ENCODE results near the gene ARID1A.

DNA sequence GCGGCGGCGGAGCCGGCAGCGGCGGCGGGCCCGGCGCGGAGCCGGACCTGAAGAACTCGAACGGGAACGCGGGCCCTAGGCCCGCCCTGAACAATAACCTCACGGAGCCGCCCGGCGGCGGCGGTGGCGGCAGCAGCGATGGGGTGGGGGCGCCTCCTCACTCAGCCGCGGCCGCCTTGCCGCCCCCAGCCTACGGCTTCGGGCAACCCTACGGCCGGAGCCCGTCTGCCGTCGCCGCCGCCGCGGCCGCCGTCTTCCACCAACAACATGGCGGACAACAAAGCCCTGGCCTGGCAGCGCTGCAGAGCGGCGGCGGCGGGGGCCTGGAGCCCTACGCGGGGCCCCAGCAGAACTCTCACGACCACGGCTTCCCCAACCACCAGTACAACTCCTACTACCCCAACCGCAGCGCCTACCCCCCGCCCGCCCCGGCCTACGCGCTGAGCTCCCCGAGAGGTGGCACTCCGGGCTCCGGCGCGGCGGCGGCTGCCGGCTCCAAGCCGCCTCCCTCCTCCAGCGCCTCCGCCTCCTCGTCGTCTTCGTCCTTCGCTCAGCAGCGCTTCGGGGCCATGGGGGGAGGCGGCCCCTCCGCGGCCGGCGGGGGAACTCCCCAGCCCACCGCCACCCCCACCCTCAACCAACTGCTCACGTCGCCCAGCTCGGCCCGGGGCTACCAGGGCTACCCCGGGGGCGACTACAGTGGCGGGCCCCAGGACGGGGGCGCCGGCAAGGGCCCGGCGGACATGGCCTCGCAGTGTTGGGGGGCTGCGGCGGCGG lies 1.0 kb downstream of the ARID1A start:
- TF ChIP-seq POLR2AphosphoS5 (IDR thresholded peaks at IDR 0.05), result no peak
- TF ChIP-seq, protein P1, sequence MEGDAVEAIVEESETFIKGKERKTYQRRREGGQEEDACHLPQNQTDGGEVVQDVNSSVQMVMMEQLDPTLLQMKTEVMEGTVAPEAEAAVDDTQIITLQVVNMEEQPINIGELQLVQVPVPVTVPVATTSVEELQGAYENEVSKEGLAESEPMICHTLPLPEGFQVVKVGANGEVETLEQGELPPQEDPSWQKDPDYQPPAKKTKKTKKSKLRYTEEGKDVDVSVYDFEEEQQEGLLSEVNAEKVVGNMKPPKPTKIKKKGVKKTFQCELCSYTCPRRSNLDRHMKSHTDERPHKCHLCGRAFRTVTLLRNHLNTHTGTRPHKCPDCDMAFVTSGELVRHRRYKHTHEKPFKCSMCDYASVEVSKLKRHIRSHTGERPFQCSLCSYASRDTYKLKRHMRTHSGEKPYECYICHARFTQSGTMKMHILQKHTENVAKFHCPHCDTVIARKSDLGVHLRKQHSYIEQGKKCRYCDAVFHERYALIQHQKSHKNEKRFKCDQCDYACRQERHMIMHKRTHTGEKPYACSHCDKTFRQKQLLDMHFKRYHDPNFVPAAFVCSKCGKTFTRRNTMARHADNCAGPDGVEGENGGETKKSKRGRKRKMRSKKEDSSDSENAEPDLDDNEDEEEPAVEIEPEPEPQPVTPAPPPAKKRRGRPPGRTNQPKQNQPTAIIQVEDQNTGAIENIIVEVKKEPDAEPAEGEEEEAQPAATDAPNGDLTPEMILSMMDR (IDR thresholded peaks at IDR 0.05), result no peak
- TF ChIP-seq EP300 (IDR thresholded peaks at IDR 0.05), result no peak

Measured in esophagus muscularis mucosa (tissue), 4 donors.